Measurements from ENCODE around the gene MMP17.
"Not testable (repeated sequence)": the region's sequence is repeated elsewhere in the genome, so short reads cannot be mapped to it uniquely, and the experiment has no call there.

MMP17 gene

GRCh38 chr12:131806674-131807073 lies 21.5 kb upstream of the MMP17 start:
- TF ChIP-seq REST (IDR thresholded peaks at IDR 0.05; ENCODE audit: insufficient replicate concordance, low read depth) = no peak
- TF ChIP-seq POLR2AphosphoS5 (IDR thresholded peaks at IDR 0.05; ENCODE audit: low read depth) = no peak
- no peak for TF ChIP-seq CTCF (IDR thresholded peaks at IDR 0.05; ENCODE audit: insufficient read depth, low read length)
- no peak for DNase-seq (ENCODE audit: low read depth in 1 of 2, low spot score in 1 of 2)
- Histone ChIP-seq H3K27me3 (ENCODE audit: insufficient read depth, poor library complexity, severe bottlenecking) (no peaks in the 10 kb centered on the region), H3K4me3 (replicated peaks; ENCODE audit: insufficient read depth, low read length) (no peak overlapping the region), H3K27ac (replicated peaks) (no peak overlapping the region)

- Histone ChIP-seq H3K27me3 (ENCODE audit: insufficient read depth, poor library complexity, severe bottlenecking) (no peaks in the 10 kb centered on the region), H3K27ac (replicated peaks) (no peak overlapping the region), H3K4me3 (replicated peaks; ENCODE audit: insufficient read depth, low read length) (no peak overlapping the region)
- no peak for DNase-seq (ENCODE audit: low read depth in 1 of 2, low spot score in 1 of 2)
- TF ChIP-seq CTCF (IDR thresholded peaks at IDR 0.05; ENCODE audit: insufficient read depth, low read length) (no peak), GABPA (IDR thresholded peaks at IDR 0.05; ENCODE audit: low read depth) (no peak), POLR2AphosphoS5 (IDR thresholded peaks at IDR 0.05; ENCODE audit: low read depth) (no peak), SPI1 (IDR thresholded peaks at IDR 0.05; ENCODE audit: borderline replicate concordance, low read depth) (no peak), REST (IDR thresholded peaks at IDR 0.05; ENCODE audit: insufficient replicate concordance, low read depth) (no peak)
Observed at GRCh38 chr12:131808744-131809371, 19.3 kb upstream of the MMP17 start.

GRCh38 chr12:131809476-131810254 lies 18.5 kb upstream of the MMP17 start:
- DNase-seq (ENCODE audit: low read depth in 1 of 2, low spot score in 1 of 2); H3K27me3 ChIP-seq (ENCODE audit: insufficient read depth, poor library complexity, severe bottlenecking); H3K4me3 ChIP-seq (replicated peaks; ENCODE audit: insufficient read depth, low read length); H3K27ac ChIP-seq (replicated peaks): not testable (repeated sequence)

GRCh38 chr12:131810726-131811125 lies 17.5 kb upstream of the MMP17 start:
- TF ChIP-seq REST (IDR thresholded peaks at IDR 0.05; ENCODE audit: insufficient replicate concordance, low read depth) (no peak), SPI1 (IDR thresholded peaks at IDR 0.05; ENCODE audit: borderline replicate concordance, low read depth) (no peak), CTCF (IDR thresholded peaks at IDR 0.05; ENCODE audit: insufficient read depth, low read length) (no peak), GABPA (IDR thresholded peaks at IDR 0.05; ENCODE audit: low read depth) (no peak), POLR2AphosphoS5 (IDR thresholded peaks at IDR 0.05; ENCODE audit: low read depth) (no peak)
- Histone ChIP-seq H3K4me3 (replicated peaks; ENCODE audit: insufficient read depth, low read length) (no peak overlapping the region), H3K27ac (replicated peaks) (no peak overlapping the region), H3K27me3 (ENCODE audit: insufficient read depth, poor library complexity, severe bottlenecking) (no peaks in the 10 kb centered on the region)
- no peak for DNase-seq (ENCODE audit: low read depth in 1 of 2, low spot score in 1 of 2)

Data from HL-60 (cell line).